GM23338 (cell line): ENCODE data around the gene KAZN. TPM values are rescaled to one million over a fixed set of nuclear protein-coding genes. Genes with fewer than 3 reads are reported as not detected.

Experiments used
- ATAC-seq: fragments of 200-7000 bp; cut with Tn5 transposase; 3 replicates; pipeline ENCODE4 v1.9.1; 2020
- DNase-seq: peaks from one replicate; pipeline ENCODE4 v3.0.0-alpha.2; 2015; ENCODE audit warnings: low spot score
- H2AFZ ChIP-seq: fragments of 200-600 bp; sonication (generic); 2 replicates; pipeline ENCODE4 v1.8.0; 2016; ENCODE audit warnings: antibody characterized with exemption, mild to moderate bottlenecking, moderate library complexity
- H3F3A ChIP-seq: fragments of 200-600 bp; sonication (generic); replicated peaks from 2 replicates; pipeline ENCODE4 v1.8.0; 2017; ENCODE audit warnings: antibody characterized with exemption, mixed run types, low read depth
- H3K27ac ChIP-seq: fragments of 200-600 bp; sonication (generic); 2 replicates; pipeline ENCODE4 v1.6.1; 2016; ENCODE audit warnings: low read depth
- H3K27me3 ChIP-seq: fragments of 200-600 bp; sonication (generic); 2 replicates; pipeline ENCODE4 v1.8.0; 2016; ENCODE audit warnings: mild to moderate bottlenecking, mixed run types, moderate library complexity; ENCODE audit not compliant: insufficient read depth
- H3K36me3 ChIP-seq: fragments of 200-600 bp; sonication (generic); 2 replicates; pipeline ENCODE4 v1.8.0; 2016; ENCODE audit warnings: mild to moderate bottlenecking; ENCODE audit not compliant: insufficient read depth
- H3K4me1 ChIP-seq: fragments of 200-600 bp; sonication (generic); 2 replicates; pipeline ENCODE4 v1.8.0; 2016; ENCODE audit warnings: mild to moderate bottlenecking, moderate library complexity; ENCODE audit not compliant: insufficient read depth
- H3K4me2 ChIP-seq: fragments of 200-600 bp; sonication (generic); 2 replicates; pipeline ENCODE4 v1.7.1; 2017; ENCODE audit warnings: mixed run types
- H3K4me3 ChIP-seq: fragments of 200-600 bp; sonication (generic); 2 replicates; pipeline ENCODE4 v1.6.1; 2016; ENCODE audit warnings: mixed run types
- H3K79me2 ChIP-seq: fragments of 200-600 bp; sonication (generic); replicated peaks from 2 replicates; pipeline ENCODE4 v1.8.0; 2017; ENCODE audit warnings: mild to moderate bottlenecking; ENCODE audit not compliant: insufficient read depth
- H3K9me2 ChIP-seq: fragments of 200-600 bp; sonication (generic); 2 replicates; pipeline ENCODE4 v1.8.0; 2017; ENCODE audit not compliant: insufficient read depth
- H4K20me1 ChIP-seq: fragments of 200-600 bp; sonication (generic); replicated peaks from 2 replicates; pipeline ENCODE4 v1.8.0; 2017; ENCODE audit warnings: mild to moderate bottlenecking; ENCODE audit not compliant: insufficient read depth
- H3K27ac Mint-ChIP-seq: 2 replicates; pipeline ENCODE4 v1.8.0; 2020; ENCODE audit warnings: inconsistent platforms, mild to moderate bottlenecking, moderate library complexity, mixed read lengths
- H3K27me3 Mint-ChIP-seq: 3 replicates; pipeline ENCODE4 v1.8.0; 2022; ENCODE audit warnings: low read depth, mild to moderate bottlenecking, moderate library complexity, mixed read lengths, inconsistent platforms; ENCODE audit not compliant: insufficient read depth, poor library complexity
- H3K36me3 Mint-ChIP-seq: 3 replicates; pipeline ENCODE4 v1.8.0; 2021; ENCODE audit warnings: low read depth, mild to moderate bottlenecking, inconsistent platforms, moderate library complexity, mixed read lengths
- H3K4me1 Mint-ChIP-seq: 3 replicates; pipeline ENCODE4 v1.8.0; 2020; ENCODE audit warnings: mild to moderate bottlenecking, inconsistent platforms, mixed read lengths
- H3K4me3 Mint-ChIP-seq: 3 replicates; pipeline ENCODE4 v1.8.0; 2021; ENCODE audit warnings: moderate library complexity, mild to moderate bottlenecking, inconsistent platforms, mixed read lengths
- H3K9me3 Mint-ChIP-seq: 3 replicates; pipeline ENCODE4 v1.8.0; 2020; ENCODE audit warnings: moderate library complexity, mild to moderate bottlenecking, inconsistent platforms, mixed read lengths
- CREB1 ChIP-seq: fragments of 250-450 bp; sonication (Bioruptor Pico); IDR thresholded peaks from 2 replicates; pipeline ENCODE4 v1.5.0; 2020; ENCODE audit warnings: low read depth, mild to moderate bottlenecking, moderate library complexity
- EZH2 ChIP-seq: fragments of 200-600 bp; sonication (generic); IDR thresholded peaks from one replicate; pipeline ENCODE4 v1.8.0; 2017; ENCODE audit warnings: antibody characterized with exemption, mild to moderate bottlenecking, low read depth; ENCODE audit not compliant: unreplicated experiment
- EZH2phosphoT487 ChIP-seq: fragments of 200-600 bp; sonication (generic); IDR thresholded peaks from one replicate; pipeline ENCODE4 v1.8.1; 2018; ENCODE audit warnings: antibody characterized with exemption; ENCODE audit not compliant: unreplicated experiment
- JUNB ChIP-seq: IDR thresholded peaks from one replicate; pipeline ENCODE4 v1.6.1; 2016; ENCODE audit warnings: antibody characterized with exemption; ENCODE audit not compliant: unreplicated experiment
- NANOG ChIP-seq: IDR thresholded peaks from 2 replicates; pipeline ENCODE4 v1.6.1; 2016; ENCODE audit warnings: antibody characterized with exemption, borderline replicate concordance
- POLR2AphosphoS5 ChIP-seq: IDR thresholded peaks from 2 replicates; pipeline ENCODE4 v1.6.1; 2016; ENCODE audit warnings: antibody characterized with exemption, low read depth
- STAT1 ChIP-seq: IDR thresholded peaks from one replicate; pipeline ENCODE4 v1.6.1; 2016; ENCODE audit warnings: antibody characterized with exemption; ENCODE audit not compliant: unreplicated experiment
- ZNF114 ChIP-seq: fragments of 250-450 bp; sonication (Bioruptor Pico); IDR thresholded peaks from 2 replicates; pipeline ENCODE4 v1.5.0; 2020; ENCODE audit warnings: mild to moderate bottlenecking, moderate library complexity
- ZNF331 ChIP-seq: fragments of 250-450 bp; sonication (Bioruptor Pico); IDR thresholded peaks from 2 replicates; pipeline ENCODE4 v1.5.0; 2020; ENCODE audit warnings: low read depth, mild to moderate bottlenecking, moderate library complexity
- polyA plus RNA-seq: library from polyadenylated mRNA; unstranded; fragments of >200 nt; fragmentation: Nextera tagmentation; extraction: Ambion mirVana; gene quantifications from 2 replicates; pipeline ENCODE4 v1.2.1, GENCODE V29; 2016
- total RNA-seq: library from RNA; depleted of rRNA; stranded (reverse); fragments of >200 nt; shearing (Covaris generic); gene quantifications from 2 replicates; pipeline ENCODE4 v1.2.3, GENCODE V29; 2014
- TF ChIP-seq, protein P1 (sequence below), 2 experiments: fragments of 200-600 bp in 1 of 2; sonication (generic) in 1 of 2; conservative IDR thresholded peaks; 2 replicates each; pipeline versions ENCODE4 v1.5.1 to v1.6.1; 2016 to 2017; ENCODE audit warnings: antibody characterized with exemption in 2 of 2, low read depth in 2 of 2, mild to moderate bottlenecking in 2 of 2, moderate library complexity in 1 of 2
- TF ChIP-seq, protein P2 (sequence below): IDR thresholded peaks from one replicate; pipeline ENCODE4 v1.6.1; 2018; ENCODE audit warnings: antibody characterized with exemption; ENCODE audit not compliant: unreplicated experiment
- TF ChIP-seq, protein P3 (sequence below): IDR thresholded peaks from 2 replicates; pipeline ENCODE4 v1.6.1; 2016; ENCODE audit warnings: antibody characterized with exemption

KAZN gene
- total and polyA plus RNA-seq, 2 experiments from 2014 or later: 9.9 to 15.0 TPM

DNA sequence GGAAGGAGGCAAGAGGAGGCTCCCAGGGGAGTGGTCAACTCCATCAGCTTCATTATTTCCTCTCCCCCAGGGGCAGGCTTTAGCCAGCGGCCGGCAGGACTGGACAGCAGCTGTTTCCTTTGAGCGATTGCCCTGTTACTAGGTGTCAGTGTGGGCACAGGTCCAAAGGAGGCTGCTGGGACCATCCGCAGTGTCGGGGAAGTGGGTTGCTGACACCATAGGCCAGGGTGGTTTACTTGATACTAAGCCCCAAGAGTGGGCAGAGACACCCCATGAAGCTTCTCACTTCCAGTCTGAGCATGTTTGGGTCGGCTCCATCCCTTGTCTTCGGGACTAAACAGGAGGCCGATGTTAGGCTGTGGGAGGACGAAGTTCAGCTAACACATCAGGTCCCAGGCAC, 63.6 kb downstream of the KAZN start:
- H3K4me3 ChIP-seq: no peak overlapping the region
- H3K36me3 ChIP-seq: no peaks in the 10 kb centered on the region
- no peaks in the 10 kb centered on the region for H3K27me3 ChIP-seq
- H3K4me1 ChIP-seq: peaks cover 21% of the 10 kb centered on the region
- Mint-ChIP-seq H3K36me3 (no peaks in the 10 kb centered on the region), H3K4me3 (no peak overlapping the region), H3K27ac (no peak overlapping the region), H3K4me1 (peaks cover 16% of the 10 kb centered on the region), H3K9me3 (no peaks in the 10 kb centered on the region), H3K27me3 (no peaks in the 10 kb centered on the region)
- no peak overlapping the region for H2AFZ ChIP-seq
- no peaks in the 10 kb centered on the region; the same call in 1 of the 2 replicates for H3K79me2 ChIP-seq
- H4K20me1 ChIP-seq: no peaks in the 10 kb centered on the region
- H3K4me2 ChIP-seq: no peak overlapping the region
- 0 out of 2 replicates have a peak, but pooled peaks cover 4% of the 10 kb centered on the region for H3F3A ChIP-seq
- no peak for DNase-seq
- TF ChIP-seq EZH2 (no peak), JUNB (no peak), CREB1 (CRISPR knock-in tag) (no peak), ZNF114 (CRISPR knock-in tag) (no peak)
- no peaks in the 10 kb centered on the region for H3K9me2 ChIP-seq
- no peak for ATAC-seq
- no peak overlapping the region for H3K27ac ChIP-seq

DNA sequence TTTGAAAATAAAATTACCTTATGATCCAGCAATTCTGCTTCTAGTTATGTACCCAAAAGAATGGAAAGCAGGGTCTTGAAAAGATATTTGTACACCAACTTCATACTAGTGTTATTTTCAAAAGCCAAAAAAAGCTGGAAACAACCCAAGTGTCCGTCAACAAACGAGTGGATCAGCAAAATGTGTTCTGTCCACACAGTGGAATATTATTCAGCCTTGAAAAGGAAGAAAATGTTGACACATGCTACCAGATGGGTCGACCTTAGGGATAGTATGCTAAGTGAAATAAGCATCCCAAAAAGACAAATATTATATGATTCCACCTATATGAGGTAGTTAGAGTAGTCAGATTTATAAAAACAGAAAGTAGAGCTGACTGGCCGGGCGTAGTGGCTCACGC, 65.3 kb downstream of the KAZN start:
- Histone ChIP-seq H3K27ac (no peak overlapping the region), H3F3A (0 out of 2 replicates have a peak, but pooled peaks cover 6% of the 10 kb centered on the region), H3K36me3 (no peaks in the 10 kb centered on the region), H3K9me2 (no peaks in the 10 kb centered on the region), H3K4me3 (no peak overlapping the region), H2AFZ (no peak overlapping the region), H3K27me3 (no peaks in the 10 kb centered on the region), H4K20me1 (no peaks in the 10 kb centered on the region), H3K4me2 (no peak overlapping the region), H3K4me1 (peaks cover 22% of the 10 kb centered on the region), H3K79me2 (no peaks in the 10 kb centered on the region; the same call in 1 of the 2 replicates)
- H3K27ac Mint-ChIP-seq: no peak overlapping the region
- H3K36me3 Mint-ChIP-seq: no peaks in the 10 kb centered on the region
- ATAC-seq (no peak), DNase-seq (no peak)
- H3K9me3 Mint-ChIP-seq: no peaks in the 10 kb centered on the region
- no peak overlapping the region for H3K4me3 Mint-ChIP-seq
- H3K4me1 Mint-ChIP-seq: peaks cover 21% of the 10 kb centered on the region
- peaks cover 4% of the 10 kb centered on the region for H3K27me3 Mint-ChIP-seq
- TF ChIP-seq STAT1: no peak
- TF ChIP-seq EZH2phosphoT487: no peak
- TF ChIP-seq, protein P1, sequence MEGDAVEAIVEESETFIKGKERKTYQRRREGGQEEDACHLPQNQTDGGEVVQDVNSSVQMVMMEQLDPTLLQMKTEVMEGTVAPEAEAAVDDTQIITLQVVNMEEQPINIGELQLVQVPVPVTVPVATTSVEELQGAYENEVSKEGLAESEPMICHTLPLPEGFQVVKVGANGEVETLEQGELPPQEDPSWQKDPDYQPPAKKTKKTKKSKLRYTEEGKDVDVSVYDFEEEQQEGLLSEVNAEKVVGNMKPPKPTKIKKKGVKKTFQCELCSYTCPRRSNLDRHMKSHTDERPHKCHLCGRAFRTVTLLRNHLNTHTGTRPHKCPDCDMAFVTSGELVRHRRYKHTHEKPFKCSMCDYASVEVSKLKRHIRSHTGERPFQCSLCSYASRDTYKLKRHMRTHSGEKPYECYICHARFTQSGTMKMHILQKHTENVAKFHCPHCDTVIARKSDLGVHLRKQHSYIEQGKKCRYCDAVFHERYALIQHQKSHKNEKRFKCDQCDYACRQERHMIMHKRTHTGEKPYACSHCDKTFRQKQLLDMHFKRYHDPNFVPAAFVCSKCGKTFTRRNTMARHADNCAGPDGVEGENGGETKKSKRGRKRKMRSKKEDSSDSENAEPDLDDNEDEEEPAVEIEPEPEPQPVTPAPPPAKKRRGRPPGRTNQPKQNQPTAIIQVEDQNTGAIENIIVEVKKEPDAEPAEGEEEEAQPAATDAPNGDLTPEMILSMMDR (conservative IDR thresholded peaks at IDR 0.05; ENCODE audit: low read depth in 2 of 2): no peak
- no peak for TF ChIP-seq ZNF331 (CRISPR knock-in tag)
- TF ChIP-seq JUNB: no peak
- no peak for TF ChIP-seq CREB1 (CRISPR knock-in tag)
- TF ChIP-seq, protein P2, sequence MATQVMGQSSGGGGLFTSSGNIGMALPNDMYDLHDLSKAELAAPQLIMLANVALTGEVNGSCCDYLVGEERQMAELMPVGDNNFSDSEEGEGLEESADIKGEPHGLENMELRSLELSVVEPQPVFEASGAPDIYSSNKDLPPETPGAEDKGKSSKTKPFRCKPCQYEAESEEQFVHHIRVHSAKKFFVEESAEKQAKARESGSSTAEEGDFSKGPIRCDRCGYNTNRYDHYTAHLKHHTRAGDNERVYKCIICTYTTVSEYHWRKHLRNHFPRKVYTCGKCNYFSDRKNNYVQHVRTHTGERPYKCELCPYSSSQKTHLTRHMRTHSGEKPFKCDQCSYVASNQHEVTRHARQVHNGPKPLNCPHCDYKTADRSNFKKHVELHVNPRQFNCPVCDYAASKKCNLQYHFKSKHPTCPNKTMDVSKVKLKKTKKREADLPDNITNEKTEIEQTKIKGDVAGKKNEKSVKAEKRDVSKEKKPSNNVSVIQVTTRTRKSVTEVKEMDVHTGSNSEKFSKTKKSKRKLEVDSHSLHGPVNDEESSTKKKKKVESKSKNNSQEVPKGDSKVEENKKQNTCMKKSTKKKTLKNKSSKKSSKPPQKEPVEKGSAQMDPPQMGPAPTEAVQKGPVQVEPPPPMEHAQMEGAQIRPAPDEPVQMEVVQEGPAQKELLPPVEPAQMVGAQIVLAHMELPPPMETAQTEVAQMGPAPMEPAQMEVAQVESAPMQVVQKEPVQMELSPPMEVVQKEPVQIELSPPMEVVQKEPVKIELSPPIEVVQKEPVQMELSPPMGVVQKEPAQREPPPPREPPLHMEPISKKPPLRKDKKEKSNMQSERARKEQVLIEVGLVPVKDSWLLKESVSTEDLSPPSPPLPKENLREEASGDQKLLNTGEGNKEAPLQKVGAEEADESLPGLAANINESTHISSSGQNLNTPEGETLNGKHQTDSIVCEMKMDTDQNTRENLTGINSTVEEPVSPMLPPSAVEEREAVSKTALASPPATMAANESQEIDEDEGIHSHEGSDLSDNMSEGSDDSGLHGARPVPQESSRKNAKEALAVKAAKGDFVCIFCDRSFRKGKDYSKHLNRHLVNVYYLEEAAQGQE: no peak
- TF ChIP-seq, protein P3, sequence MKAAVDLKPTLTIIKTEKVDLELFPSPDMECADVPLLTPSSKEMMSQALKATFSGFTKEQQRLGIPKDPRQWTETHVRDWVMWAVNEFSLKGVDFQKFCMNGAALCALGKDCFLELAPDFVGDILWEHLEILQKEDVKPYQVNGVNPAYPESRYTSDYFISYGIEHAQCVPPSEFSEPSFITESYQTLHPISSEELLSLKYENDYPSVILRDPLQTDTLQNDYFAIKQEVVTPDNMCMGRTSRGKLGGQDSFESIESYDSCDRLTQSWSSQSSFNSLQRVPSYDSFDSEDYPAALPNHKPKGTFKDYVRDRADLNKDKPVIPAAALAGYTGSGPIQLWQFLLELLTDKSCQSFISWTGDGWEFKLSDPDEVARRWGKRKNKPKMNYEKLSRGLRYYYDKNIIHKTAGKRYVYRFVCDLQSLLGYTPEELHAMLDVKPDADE: no peak
- TF ChIP-seq EZH2: no peak
- no peak for TF ChIP-seq POLR2AphosphoS5
- no peak for TF ChIP-seq NANOG
- no peak for TF ChIP-seq ZNF114 (CRISPR knock-in tag)
